Endothelial cell of umbilical vein (primary cell): ENCODE measurements around the gene STAB1.

Experiments
- EZH2 ChIP-seq: IDR thresholded peaks from 2 replicates; pipeline ENCODE4 v1.6.1; 2012; ENCODE audit warnings: borderline replicate concordance, low read depth, mild to moderate bottlenecking, moderate library complexity, low read length, inconsistent platforms; ENCODE audit not compliant: severe bottlenecking
- FOS ChIP-seq: IDR thresholded peaks from 2 replicates; pipeline ENCODE4 v1.6.1; 2011; ENCODE audit warnings: mild to moderate bottlenecking, low read length, moderate library complexity, borderline replicate concordance; ENCODE audit not compliant: insufficient read depth
- GATA2 ChIP-seq: IDR thresholded peaks from 2 replicates; pipeline ENCODE4 v1.7.0; 2011; ENCODE audit warnings: low read depth, mild to moderate bottlenecking, moderate library complexity, mixed read lengths, low read length; ENCODE audit not compliant: insufficient read length, insufficient read depth
- MAX ChIP-seq: IDR thresholded peaks from 2 replicates; pipeline ENCODE4 v1.6.1; 2011; ENCODE audit not compliant: insufficient read depth, insufficient read length
- MYC ChIP-seq: IDR thresholded peaks from one replicate; pipeline ENCODE4 v1.6.1; 2011; ENCODE audit warnings: mild to moderate bottlenecking, low read depth, low read length
- POLR2A ChIP-seq: IDR thresholded peaks from 2 replicates; pipeline ENCODE4 v1.6.1; 2012; ENCODE audit warnings: low read depth, mild to moderate bottlenecking, control low read depth, low read length
- POLR2AphosphoS5 ChIP-seq: IDR thresholded peaks from 2 replicates; pipeline ENCODE4 v1.6.1; 2012; ENCODE audit warnings: low read depth, mild to moderate bottlenecking, control low read depth, low read length, moderate library complexity; ENCODE audit not compliant: insufficient read depth
- TF ChIP-seq, protein P1 (sequence below), 2 donors: IDR thresholded peaks; 1 replicate in 1 of 2; 2 replicates in 1 of 2; pipeline ENCODE4 v1.5.1; 2011; ENCODE audit warnings: low read length in 2 of 2, mild to moderate bottlenecking in 2 of 2, moderate library complexity in 2 of 2, control low read depth in 1 of 2, inconsistent platforms in 1 of 2, low read depth in 1 of 2; ENCODE audit not compliant: insufficient read depth in 1 of 2; ENCODE audit errors: extremely low read depth in 1 of 2

GRCh38 chr3:52511509-52511908 is 16.4 kb downstream of the STAB1 start:
- TF ChIP-seq, protein P1, sequence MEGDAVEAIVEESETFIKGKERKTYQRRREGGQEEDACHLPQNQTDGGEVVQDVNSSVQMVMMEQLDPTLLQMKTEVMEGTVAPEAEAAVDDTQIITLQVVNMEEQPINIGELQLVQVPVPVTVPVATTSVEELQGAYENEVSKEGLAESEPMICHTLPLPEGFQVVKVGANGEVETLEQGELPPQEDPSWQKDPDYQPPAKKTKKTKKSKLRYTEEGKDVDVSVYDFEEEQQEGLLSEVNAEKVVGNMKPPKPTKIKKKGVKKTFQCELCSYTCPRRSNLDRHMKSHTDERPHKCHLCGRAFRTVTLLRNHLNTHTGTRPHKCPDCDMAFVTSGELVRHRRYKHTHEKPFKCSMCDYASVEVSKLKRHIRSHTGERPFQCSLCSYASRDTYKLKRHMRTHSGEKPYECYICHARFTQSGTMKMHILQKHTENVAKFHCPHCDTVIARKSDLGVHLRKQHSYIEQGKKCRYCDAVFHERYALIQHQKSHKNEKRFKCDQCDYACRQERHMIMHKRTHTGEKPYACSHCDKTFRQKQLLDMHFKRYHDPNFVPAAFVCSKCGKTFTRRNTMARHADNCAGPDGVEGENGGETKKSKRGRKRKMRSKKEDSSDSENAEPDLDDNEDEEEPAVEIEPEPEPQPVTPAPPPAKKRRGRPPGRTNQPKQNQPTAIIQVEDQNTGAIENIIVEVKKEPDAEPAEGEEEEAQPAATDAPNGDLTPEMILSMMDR (IDR thresholded peaks at IDR 0.05; ENCODE audit: extremely low read depth in 1 of 2, insufficient read depth in 1 of 2, low read depth in 1 of 2, low read length in 2 of 2) = no peak
- TF ChIP-seq EZH2 (no peak), FOS (no peak), POLR2A (no peak), GATA2 (no peak), POLR2AphosphoS5 (no peak), MAX (no peak), MYC (no peak)
